ENCODE results near the gene PRKAR1A.

PRKAR1A gene

GRCh38 chr17:68544111-68544915, 32.1 kb downstream of the PRKAR1A start:
- no peak for DNase-seq

DNA sequence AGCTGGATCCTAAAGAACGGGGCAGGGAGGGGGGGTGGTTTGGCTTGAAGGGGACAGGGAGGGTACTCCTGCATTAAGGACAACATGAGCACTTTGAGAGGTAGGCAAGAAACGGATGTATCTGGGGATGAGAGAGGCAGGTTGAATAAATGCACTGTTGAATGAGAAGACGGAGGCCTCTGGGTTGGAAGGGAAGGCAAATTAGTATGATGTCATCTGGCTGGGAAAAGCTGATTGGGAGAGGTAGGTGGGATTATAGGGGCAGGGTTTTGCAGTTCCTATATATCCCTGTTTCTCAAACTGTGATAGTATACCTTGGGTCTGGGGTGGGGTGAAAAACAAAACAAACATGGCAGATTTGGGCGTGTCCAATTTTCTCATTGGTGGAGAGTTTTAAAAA, 44.3 kb downstream of the PRKAR1A start:
- no peak for DNase-seq

DNA sequence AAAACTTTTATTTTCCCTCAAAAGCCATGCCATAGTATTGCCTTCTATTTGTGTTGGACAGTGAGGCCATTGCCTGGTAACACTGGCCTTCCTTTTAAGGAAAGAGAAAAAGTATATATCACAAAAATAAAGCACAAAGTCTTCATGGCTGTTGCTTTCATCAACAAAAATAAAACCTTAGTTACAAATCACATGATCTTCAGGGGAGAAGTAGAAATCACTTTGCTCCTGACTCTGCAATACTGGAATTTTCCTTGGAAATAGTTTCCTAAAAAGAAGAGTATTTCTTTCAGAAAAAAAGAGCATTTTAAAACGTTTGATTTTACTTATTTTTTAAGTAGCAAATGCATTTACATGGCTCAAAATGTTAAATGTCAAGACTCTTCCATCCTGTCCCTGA, 47.1 kb downstream of the PRKAR1A start:
- no peak for DNase-seq

DNA sequence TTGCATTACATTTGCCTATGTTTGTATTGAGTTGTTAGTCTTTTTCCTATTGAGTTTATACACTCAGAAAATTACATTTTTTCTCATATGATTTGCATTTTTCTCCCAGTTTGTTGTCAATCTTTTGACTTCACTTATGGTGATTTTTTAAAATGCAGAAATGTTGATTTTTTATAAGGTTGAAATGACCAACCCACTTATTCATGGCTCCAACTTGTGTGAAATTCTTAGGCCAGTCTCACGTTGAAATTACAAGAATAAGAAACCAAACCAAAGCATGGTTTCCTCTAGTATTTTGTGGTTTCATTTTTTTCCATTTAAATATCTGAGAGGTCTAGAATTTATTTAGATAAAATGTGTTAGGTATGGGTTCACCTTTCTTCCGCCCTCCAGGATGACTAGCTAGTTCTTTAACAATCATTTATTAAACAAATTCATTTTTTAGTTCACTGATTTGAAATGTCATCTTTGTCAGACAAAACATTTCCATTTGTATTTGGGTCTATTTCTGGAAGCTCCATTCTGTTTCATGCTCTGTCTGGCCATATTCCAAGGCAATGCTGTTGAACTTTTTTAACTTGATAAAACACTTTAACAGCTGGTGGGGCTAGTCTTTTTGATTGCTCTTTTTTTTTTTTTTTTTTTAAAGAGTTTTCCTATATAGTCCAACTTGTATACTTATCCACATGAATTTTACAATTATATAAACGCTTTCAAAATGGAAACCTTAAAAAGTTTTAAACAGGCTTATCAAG, 48.9 kb downstream of the PRKAR1A start:
- DNase-seq, result no peak

DNA sequence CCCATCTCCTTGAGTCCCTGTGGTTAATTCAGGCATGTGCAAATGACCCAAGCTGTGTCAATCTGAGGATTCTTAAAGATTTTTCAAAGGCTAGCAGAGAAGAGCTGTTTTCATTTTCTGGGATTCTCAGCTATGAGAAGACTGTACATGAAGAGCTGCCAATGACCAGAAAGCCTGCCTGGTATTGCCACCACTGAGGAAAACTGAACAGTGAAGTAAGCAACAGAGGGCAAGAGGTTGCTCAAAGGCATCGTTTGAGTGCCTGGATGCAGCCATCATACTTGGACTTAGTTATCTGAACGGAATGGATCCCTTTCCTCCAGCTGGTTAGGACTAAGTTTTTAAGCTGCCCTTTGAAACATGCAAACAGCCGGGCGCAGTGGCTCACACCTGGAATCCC, 50.5 kb downstream of the PRKAR1A start:
- no peak for DNase-seq

DNA sequence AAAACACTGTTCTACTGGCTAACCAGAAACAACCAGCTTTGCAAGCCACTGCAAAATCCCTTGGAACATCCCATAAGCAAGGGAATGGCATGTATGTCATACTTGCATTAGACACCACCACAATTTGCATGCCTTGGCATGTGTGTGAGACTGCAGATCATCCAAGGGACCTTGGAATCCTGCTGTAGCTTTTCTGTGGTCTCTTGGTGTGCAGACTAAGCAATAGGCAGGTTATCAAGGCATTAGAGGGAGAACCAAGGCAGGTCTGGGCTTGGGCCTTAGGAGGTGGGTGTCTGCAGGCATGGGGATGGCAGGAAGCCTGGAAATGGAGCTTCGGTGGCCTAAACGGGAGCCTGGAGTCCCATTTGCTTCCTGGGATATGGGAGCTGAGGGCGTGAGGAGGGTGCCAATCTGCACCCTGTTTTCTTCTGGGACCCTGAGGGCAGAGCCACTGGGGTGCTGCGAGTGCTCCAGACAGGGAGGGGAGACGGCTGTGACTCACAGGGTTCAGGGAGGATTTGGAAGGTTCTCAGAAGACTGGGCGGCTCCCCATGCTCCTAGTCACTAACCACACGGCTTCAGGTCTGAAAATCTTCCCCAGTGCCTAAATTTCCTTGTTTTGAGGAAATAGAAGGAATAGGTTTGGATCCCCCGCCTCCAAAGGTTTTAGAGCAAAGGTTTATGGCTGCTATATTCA, 52.3 kb downstream of the PRKAR1A start:
- DNase-seq, result no peak

GRCh38 chr17:68565661-68566441, 53.6 kb downstream of the PRKAR1A start:
- DNase-seq, result no peak

DNA sequence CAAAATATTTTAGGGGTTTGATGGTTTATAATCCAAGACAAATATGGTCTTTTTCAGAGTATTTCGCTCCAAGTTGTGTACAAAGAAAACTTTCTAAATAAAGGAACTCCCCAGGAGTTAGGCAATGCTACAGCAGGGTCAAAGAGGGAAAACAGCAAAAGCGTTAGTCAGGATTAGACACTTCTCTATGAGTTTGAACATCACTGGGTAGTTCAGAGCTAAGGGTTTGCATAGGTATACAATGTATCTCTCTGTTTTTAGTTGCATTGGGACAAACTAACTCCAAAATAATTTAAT, 54.2 kb downstream of the PRKAR1A start:
- DNase-seq, result no peak

- DNase-seq, result no peak
These were observed 54.8 kb downstream of the PRKAR1A start for GRCh38 chr17:68567035-68567434.

GRCh38 chr17:68567581-68567980, 55.4 kb downstream of the PRKAR1A start:
- no peak for DNase-seq

GRCh38 chr17:68568581-68568980, 56.4 kb downstream of the PRKAR1A start:
- no peak for DNase-seq

- no peak for DNase-seq
These were observed 57.1 kb downstream of the PRKAR1A start for GRCh38 chr17:68569346-68569745.

DNA sequence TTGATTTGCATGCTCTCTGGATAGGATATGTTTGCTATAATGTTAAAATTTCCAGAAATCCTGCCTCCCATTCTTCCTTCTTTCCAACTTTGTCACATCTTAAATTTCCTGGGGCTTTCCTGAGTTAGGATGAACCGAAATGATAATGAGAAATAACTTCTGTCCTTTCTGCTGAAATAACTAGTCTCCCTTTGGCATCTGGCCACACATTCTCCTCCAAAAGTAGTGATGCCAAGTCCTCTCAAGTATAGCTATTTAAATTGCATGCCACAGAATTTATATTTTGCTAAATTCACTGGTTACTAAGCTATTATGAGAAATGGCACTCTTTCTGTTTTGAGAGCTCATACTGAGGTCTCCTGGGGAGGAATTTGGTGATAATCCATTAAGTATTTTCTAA, 58.3 kb downstream of the PRKAR1A start:
- no peak for DNase-seq

DNA sequence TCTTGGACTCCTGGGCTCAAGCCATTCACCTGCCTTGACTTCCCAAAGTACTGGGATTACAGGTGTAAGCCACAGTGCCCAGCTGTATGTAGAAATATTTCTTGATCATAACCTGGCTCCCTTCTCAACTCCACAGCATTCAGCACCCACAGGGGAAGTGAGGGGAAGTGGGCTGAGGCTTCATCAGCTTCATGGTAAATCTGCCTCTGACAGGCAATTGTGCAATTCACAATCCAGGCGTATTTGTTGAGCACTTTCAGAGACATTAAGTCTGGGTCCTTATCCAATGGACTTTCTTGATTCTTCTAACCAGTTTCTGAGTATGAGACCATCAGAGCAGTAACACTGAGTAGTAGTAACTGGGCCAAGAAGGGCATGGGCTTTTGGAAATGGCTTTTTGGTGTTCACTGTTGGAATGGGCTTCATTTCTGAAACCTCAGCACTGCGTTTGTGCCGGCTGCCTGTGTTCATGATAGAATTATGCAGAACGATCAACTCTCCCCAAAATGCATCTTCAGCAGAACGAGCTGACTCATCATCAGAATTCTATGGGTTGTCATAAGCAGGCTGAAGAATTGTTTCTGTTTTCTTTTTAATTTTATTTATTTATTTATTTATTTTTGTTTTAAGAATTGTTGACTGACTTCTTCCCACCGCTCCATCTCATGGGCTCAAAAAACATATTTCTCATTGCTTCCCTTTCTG, 60.1 kb downstream of the PRKAR1A start:
- DNase-seq, result no peak

- no peak for DNase-seq
These were observed 61.1 kb downstream of the PRKAR1A start for GRCh38 chr17:68573338-68573737.

- DNase-seq, result no peak
These were observed 63.9 kb downstream of the PRKAR1A start for GRCh38 chr17:68576137-68576536.

DNA sequence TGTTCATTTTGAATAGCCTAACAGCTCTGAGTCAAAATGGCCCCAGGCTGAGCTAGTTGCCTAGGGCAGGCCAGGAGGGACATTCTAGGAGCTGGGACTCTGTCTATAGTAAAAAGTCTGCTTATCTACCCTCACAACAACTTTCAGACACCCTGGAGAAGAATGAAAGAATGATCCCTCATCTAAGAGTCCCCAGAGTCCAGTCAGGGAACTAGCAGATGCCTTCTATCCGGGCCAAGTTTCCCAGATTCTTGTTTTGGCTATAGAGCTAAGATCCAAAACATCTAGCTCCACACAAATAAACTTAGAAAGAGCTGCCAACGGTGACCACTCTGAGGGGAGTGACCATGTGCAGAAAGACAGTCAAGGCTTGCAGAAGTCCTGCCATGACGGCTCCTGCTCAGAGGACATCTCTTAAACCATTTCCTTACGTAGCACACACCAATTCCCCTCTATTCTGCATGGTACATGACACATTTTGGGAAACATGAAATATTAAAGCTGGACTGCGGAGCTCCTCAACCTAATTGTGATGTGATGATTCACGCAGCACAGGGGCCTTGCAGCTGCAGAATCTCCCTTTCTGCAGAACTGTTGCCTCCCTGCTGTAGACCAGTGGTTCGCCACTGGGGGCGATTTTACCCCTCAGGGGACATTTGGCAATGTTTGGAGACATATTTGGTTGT, 64.7 kb downstream of the PRKAR1A start:
- no peak for DNase-seq

- DNase-seq, result no peak
These were observed 65.2 kb downstream of the PRKAR1A start for GRCh38 chr17:68577497-68577821.

DNA sequence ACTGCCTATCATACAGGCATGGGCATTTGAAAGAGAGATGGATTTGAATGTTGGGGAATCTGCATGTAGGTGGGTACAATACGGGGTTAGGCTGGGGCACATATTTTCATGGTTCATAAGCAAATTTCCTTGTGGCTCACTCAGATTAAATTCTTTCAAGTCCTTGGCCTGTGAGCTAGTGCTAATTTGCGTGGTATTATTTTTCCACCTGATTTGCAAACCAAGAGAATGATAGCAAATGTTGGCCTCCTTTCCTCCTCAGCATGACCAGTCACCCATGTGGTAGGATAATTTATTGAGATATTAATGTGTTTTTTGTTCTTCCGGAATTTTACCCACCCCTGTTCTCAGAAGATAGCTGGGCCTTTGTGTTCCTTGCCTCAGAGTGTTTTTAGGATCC, 66.0 kb downstream of the PRKAR1A start:
- no peak for DNase-seq

DNA sequence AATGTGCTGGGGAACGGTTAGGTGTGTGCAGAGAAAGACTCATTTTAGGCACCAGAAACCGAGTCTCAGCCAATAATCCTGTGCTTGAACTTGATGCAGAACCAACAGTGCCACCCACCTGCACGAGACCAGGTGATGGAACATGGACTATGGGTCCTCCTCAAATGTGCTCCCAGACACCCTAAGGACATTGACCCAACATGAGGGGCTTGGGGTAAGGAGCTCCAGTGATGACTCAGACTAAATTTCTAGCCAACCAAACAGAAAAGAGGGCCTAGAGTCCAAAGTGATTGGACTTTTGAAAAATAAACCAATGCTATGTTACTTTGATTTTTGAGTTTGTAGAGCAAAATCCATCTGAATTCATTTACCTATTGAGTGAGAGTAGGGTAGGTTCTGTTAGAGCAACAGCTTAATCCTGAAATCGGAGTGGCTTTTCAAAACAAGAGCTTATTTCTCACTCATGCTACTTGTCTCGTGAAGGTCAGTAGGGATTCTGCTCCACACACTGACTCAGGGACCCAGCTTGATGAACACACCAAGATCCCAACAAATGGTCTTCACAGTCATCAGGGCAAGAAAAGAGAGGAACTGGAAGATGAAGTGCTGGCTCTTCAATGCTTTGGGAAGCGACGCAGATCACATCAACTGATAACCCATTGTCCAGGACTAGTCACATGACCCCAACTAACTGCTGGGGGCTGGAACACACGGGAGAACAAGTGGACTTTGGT, 67.1 kb downstream of the PRKAR1A start:
- DNase-seq, result no peak

DNA sequence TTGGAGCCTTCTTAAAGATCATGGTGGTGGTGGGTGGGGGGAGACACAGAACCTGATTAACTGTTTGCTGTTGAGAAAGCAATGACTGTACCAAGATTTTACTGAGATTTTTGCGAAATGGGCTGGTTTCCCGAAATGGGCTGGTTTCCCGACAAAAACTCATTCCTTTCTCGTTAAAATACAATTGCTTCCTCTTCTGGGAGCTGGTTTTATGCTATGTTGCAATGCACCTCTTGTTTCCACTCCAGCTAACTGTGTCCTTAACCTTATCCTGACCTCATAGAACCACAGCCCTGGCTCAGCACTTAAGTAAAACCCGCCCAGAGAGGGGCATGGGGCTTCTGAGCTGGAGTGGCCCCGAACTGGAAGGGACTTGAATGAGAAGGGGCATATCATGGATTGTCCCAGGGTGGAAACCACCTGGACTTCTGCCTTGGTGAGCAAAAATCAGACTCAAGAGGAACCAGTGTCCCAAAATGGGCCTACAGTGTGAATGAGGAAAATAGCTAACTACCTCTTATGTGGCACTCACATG, 68.1 kb downstream of the PRKAR1A start:
- no peak for DNase-seq

Measured in NCI-H2029 treated with DMSO at 0.1 percent for 48 hours (cell line).